HG03103 (cell line): ENCODE data around the gene PDZK1.
A peak's percentile ranks its signal among the peaks of the same experiment; 100 is the strongest.
"Not testable (repeated sequence)": the region's sequence is repeated elsewhere in the genome, so short reads cannot be mapped to it uniquely, and the experiment has no call there.

Experiments
- ATAC-seq: cut with Tn5 transposase; IDR thresholded peaks from one replicate; pipeline ENCODE4 v1.9.1; 2021; ENCODE audit warnings: low read depth; ENCODE audit not compliant: unreplicated experiment

The PDZK1 gene

DNA sequence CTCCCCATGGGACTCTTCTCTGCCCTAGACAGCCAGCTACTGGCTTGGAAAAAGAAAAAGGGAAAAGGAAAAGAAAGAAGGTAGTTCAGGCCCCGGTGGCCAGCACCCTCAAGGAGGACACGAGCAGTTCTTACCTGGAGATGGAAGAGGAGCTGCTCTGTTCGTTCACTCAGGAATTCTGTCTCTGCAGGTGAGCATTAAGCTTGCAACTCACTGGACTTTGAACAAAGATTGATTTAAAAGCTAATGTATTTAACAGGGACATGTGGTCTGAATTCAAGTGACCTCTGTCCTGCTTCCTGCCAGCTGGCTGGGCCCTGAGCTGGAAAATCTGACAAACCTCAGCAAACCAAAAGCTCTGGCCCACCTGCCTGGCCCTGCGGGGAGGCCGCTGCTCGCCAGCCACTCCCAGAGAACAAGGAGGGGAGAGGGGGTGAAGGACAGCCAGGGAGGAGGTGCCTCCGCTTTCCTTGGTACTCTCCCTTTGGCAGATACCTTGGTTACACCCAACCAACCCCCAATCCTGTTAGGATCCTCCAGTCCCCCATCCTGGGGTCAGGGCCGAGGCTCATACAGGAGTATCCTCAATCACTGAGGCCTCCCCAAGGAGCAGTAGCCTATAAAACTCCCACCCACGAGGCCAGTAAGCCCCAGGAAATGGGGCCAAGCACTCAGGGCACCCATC lies at the start of gene PDZK1:
TSS of gene PDZK1 (minus strand) at position 186 of the 685 bp plus-strand sequence. CDS start 19,347 bp downstream, outside the sequence.
- ATAC-seq = no peak

DNA sequence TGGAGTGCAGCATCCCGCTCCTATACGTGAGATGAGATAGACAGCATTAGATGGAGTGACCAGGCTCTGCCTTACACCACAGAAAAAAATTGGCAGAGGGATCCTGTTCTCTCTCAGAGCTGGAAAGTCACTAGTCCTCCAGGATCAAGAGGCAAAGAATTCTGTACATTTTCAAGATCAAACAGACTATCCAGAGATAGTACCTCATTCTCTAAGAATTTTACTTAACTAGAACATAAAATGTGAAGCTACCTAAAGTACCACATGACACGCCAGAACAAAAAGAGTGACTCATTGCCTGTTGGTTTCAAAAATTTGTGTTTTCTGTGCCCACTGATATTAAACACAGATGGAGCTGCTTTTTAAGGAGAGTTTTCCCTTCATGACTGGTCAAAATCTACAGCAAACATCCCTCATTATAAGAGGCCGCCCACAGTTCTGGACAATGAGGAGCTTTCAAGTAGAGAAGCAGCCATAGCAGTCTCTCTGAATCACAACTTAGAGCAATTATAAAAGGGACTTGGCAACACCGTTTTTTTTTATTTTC lies 44.4 kb upstream of the PDZK1 start:
- ATAC-seq = no peak

DNA sequence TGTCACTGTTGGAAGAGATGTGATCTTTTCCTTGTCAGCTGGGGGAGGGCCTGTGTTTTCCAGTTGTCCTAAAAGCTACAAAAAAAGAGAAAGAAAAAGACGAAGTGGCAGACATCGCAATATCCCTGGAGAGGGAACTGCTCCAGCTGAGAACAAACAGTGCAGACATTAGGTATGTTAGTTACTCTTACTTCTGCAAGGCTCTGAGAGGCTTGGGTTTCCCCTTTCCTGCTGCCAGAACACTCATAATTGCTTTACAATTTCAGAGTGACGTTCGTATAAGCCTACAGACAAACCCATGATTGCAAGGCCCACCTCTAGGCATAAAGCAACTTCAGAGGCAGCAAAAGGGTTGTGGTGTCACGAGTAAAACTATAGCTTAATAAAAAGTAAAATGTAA lies 43.3 kb upstream of the PDZK1 start:
- ATAC-seq = no peak

DNA sequence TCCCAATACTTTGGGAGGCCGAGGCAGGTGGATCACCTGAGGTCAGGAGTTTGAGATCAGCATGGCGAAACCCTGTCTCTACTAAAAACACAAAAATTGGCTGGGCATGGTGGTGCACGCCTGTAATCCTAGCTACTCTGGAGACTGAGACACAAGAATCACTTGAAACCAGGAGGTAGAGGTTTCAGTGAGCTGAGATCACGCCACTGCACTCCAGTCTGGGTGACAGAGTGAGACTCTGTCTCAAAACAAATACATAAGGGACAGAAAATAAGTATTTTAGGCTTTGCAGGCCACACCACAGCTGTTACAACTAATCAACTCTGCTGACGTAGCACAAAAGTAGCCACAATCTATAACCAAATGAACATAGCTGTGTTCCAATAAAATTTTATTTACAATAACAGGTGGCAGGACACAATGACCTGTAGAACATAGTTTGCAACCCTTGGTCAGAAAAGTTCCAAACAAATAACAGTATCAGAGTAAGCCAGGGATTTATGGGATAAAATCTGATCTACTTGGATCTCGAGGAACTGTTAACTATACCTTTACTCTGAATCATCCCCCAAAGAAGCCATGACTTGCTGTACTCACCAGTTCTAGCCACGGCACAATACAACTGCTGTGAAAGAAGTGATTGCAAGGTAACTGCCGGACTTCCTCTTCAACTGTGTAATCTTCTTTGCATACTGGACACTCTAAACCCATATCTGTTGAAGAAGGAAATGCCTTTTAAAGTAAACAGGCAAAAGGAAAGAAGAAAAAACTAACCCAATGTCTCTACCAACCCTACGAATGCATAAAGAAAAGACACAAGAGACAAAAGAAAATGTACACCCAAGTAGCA lies 40.5 kb upstream of the PDZK1 start:
- no peak for ATAC-seq

DNA sequence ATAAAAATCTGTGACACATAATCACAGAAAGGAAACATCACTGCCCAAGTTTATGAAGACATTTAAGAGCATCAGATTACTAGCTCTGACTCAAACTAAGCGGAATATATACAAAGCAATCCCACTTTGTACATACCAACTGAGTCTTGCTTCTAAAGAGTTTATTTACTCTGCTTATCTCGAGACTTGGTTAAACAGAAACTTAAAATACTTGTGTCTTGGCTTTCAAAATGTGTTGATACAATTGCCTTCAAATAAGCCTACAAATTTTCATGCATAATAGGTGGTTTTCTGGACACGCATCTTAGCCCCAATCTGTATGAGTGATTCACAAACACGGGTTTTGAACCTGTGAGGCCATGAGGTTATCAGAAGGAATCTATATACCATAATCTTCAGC lies 33.1 kb upstream of the PDZK1 start:
- ATAC-seq = no peak

DNA sequence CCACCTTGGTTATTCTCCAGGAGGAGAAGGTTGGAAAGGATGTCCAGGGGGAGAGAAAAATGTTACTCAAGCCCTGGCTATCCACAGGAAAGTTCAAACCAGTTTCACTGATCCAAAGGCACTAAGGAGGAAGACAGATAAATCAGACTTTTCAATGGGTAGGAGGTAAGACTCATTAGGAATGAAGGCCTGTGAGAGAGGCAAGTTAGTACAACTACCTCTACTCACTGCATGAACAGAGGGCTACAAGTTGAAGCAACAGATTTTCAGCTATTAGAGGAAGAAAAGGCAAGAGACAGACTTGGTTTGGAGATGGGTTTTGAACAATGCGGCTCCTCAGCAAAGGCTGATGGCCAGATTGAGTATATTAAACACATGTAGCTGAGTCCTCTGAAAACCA lies 29.0 kb upstream of the PDZK1 start:
- no peak for ATAC-seq

DNA sequence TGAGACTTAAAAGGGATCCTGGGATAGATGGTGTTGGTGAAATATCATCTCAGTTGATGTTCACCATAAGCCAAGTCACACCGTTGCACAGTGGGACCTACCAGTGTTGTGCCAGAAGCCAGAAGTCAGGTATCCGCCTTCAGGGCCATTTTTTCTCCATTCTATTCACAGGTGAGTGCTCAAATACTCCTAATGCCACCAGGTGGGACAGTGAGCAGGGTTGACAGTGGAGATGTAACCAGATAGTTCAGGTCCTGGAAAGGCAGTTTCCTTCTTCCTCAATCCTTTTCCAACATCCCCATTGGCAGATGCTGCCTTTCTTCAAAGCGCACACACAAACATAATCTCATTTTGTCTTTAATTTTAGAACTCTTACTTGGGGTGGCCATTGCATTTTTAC lies 23.7 kb upstream of the PDZK1 start:
- ATAC-seq = no peak

DNA sequence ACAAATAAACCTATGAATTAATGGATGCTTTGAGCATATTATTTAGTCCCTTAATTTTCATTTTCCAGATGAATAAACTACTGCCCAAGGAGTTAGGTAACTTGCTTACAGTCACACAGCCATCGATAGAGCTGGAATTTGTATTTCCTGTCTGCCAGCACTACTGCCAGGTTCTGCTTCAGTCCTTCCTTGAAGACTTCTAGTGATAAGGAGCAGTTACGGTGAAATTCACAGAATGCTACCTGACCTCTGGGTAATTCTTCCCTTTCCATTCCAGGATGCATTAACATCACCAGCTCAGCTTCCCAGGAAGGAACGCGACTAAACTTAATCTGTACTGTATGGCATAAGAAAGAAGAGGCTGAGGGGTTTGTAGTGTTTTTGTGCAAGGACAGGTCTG lies 23.3 kb upstream of the PDZK1 start:
- no peak for ATAC-seq

DNA sequence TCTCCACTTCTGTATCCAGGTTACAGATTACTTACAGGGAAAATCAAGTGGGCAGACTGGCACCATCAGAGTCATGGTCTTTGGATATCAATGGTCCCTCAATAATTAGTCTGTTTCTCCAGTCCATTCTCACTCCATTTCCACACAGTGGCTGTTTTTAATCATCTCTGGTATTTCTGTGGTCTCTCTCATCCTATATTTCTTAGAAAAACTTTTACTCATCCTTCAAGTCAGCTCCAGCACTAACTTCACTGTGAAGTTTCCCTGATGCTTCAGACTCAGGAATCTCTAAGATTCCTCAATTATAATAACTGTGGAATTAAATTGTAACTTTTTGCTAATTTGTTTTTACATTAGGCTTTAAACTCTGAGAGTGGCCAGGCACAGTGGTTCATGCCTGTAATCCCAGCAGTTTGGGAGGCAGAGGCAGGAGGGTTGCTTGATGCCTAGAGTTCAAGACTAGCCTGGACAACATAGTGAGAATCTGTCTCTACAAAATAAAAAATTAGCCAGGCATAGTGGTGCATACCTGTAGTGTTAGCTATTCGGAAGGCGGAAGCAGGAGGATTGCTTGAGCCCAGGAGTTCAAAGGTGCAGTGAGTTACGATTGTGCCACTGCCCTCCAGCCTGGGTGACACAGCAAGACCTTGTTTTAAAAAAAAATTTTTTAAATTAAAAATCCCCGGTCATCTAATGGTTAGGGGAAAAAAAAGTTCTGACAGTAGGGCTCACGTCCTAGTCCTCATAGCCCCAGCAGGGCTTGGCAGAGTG lies 22.7 kb upstream of the PDZK1 start:
- ATAC-seq = no peak

DNA sequence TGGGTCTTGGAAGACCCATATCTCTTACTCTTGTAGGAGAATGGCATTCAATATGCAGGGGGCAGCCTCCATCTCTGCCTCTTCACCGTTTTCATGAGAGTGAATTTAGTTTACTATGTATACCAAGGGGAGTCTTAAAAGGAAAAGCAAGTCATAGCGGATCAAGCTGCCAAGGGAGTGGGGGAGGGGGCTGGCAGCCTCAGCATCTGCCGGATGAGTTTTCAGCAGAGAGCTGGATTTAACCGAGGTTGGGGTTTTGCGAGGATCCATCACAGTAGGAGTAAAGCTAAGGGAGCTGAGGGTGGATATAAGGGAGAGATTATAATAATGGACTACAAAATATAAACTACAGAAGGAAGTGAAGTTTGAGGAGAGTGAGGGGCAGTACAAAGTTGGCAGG lies 22.0 kb upstream of the PDZK1 start:
- ATAC-seq = no peak

DNA sequence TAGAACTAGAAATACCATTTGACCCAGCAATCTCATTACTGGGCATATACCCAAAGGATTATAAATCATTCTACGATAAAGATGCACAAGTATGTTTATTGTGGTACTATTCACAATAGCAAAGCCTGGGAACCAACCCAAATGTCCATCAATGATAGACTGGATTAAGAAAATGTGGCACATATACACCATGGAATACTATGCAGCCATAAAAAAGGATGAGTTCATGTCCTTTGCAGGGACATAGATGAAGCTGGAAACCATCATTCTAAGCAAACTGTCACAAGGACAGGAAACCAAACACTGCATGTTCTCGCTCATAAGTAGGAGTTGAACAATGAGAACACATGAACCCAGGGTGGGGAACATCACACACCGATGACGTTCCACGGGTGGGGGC lies 19.0 kb upstream of the PDZK1 start:
- not testable (repeated sequence) for ATAC-seq

DNA sequence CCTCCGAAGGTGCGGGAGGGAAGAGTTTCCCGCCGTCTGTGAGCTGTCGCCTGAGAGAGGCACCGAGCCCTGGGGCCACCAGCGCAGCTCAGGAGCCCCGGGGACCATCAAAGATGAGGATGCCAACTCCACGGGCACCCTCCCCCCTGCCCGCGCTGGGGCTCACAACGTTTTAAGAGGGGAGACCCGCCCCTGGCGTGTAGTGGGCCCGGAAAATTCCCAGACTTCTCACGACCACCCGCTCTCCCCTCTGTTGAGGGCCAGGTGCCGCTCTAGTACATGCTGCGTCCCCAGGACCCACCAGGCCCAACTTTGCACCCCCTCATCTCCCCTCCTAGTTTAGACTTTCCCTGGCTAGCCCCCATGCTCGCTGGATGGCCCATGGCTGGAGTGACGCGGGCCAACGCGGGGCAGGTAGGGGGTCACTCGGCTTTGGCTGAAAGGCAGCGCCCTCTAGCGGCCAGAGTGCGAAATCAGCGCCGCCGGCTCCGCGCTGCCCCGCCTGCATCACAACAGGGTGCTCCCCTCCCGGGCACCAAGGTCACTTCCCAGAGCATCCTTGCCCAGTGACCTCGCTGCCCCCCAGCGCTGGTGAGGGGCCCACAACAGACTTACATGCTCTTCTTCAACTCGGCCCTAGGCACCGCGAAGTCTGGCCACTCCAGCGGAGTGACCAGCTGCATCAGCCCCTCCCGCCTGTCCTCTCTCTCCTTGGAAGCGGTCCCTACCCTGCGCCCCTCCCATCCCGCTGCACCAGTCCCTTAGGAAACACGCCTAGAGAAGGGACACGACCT lies 13.9 kb upstream of the PDZK1 start:
- peak; percentile 63 for ATAC-seq

DNA sequence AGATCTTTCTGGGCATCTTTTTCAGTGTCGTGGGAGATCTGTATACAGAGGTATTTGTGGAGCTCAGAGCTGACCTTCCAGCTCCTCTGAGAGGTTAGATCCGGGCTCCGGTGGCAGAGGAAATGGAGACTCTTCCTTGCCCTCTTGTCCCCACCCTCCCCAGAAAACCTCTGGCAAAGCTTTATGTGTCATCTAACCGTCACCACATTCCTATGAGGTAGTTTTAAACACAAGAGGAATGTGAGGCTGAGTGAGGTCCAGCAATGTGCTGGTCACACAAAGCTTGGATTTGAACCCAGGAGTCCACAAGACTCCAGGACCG lies 13.3 kb upstream of the PDZK1 start:
- no peak for ATAC-seq

DNA sequence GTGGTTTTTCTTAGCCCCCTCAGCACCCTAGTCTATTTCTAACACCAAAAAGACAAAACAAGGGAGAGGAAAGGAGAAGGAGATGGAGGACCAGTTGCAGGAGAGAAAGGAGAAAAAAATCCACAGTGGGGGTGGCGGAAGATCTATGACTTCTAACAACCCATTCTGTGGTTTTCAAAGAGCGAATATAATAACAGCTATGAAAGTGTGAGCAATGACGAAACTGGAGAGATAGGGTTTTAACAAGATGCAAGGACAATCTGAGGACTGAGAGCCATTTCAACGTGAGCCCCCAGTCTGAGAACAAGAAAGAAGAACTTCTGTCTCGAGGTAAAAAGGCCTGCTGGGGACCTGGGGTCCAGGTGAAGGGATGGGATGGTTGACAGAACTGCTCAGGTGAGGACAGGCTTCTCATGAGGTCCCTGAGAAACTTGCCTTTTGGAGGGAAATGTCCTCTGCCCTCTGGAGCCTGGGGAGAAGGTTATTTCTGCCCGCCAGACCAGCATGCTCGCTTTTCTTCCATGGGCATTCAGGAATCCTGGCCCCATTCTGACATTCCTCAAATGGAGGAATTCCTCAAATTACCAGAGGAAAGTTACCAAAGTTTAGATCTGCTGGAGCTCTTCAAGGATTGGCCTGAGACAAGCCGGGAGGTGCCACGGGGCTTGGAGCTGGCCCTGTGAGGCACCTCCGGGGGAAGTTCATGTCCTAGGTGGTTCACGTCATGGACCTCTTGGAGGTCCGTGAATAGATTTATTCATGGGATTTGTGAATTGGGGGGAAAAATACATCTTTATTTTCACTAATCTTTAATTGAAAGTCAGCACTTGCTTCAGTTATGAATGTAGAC lies 12.3 kb upstream of the PDZK1 start, which contains the start of gene CD160:
TSS of gene CD160 (plus strand) at position 270 of the 850 bp plus-strand sequence. CDS start 8,829 bp downstream, outside the sequence.
- ATAC-seq = no peak

DNA sequence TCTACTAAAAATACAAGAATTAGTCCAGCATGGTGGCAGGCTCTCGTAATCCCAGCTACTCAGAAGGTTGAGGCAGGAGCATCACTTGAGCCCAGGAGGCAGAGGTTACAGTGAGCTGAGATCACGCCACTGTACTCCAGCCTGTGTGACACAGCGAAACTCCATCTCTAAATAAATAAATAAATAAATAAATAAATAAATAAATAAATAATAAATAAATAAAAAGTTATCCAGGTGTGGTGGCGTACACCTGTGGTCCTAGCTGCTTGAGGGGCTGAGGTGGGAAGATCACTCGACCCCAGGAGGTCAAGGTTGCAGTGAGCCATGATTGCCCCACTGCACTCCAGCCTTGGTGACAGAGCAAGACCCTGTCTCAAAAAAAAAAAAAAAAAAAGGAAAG lies 11.3 kb upstream of the PDZK1 start:
- not testable (repeated sequence) for ATAC-seq

DNA sequence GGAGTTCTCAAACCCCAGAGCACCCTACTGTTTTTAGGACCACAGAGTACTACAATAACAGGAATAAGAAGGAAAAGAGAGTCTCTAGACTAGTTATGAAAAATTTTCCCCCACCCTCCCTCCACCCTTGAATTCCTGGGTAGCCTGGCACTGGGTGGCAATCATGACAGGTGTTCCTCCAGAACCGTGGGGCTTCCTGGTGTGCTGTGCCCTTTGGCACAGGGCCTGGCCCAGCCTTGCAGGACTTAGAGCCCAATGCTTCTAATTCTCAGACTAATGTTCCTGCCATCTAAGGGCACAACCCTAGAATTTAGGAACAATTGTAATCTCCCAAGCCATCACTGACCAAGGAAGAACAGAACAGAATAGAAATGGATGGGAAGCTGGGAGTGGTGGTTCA lies 10.7 kb upstream of the PDZK1 start:
- ATAC-seq = no peak

DNA sequence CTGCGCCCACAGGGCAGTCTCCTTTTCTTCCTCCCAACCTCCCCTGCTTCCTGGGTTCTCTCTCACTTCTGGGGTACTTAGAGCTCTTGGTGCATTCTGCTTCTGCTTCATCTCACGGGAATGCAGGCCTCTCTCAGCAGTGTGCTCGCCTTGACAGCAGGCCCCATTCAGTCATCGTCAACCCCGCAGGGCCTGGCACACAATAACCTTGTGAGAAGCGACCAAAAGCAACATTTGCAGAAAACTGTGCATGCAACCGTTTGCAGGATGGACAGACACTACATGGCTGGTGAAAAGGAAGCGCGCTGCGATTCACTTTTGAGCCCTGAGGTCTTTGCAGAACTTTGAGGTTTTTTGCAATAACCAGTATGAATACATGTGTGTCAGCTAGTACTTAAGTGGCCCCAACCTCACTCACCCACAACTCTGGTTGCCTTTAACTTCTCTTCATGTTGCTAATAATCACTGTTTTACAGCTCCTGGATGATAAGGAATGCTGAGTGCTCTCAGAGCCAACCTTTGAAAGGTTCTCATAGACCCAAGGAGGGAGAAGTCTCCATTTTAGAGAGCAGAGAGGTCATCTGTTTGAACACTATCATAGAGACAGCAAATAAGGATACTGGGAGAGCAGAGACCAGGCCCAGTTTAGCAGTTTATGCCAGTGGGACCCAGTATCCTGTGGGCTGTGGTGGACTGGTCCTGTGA lies 9.6 kb upstream of the PDZK1 start:
- ATAC-seq = no peak

DNA sequence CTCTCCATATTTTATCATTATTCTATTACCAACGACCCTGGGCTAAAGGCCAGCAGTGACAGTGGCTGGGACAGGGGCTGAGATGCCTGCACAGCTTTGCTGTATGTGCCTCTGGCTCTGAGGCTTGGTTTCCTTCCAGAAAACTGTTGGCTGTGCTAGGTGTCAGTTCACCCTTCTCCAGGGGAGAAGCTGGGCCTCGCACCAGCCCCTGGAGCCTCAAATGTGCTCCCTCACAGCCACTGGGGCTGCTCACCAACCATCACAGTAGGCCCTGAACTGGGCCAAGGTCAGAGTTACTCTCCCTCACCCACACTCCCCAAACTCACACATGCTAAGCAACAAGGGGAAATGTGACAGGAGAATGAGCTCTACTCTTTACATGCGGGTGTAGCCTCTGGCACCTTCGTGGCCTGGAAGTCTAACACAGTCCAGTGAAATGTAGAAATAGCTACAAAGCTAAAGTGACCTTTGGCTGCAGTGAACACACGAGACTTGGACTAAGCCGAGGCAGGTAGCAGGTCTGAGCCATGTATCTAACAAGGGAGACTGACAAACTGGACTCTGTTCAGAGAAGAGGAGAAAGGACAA lies 7.5 kb upstream of the PDZK1 start:
- ATAC-seq = no peak
